NT2/D1 (cell line): ENCODE results near the gene DNAJC16.

Source experiments
- DNase-seq: peaks from one replicate; pipeline ENCODE4 v3.0.0-alpha.2; 2011; ENCODE audit warnings: low read depth, low spot score
- H3K27me3 ChIP-seq: 2 replicates; pipeline ENCODE4 v1.6.0; 2011; ENCODE audit warnings: mild to moderate bottlenecking; ENCODE audit not compliant: insufficient read length, insufficient read depth
- H3K36me3 ChIP-seq: 2 replicates; pipeline ENCODE4 v1.6.1; 2011; ENCODE audit warnings: mild to moderate bottlenecking, low read length, mixed read lengths; ENCODE audit not compliant: insufficient read depth, insufficient read length
- H3K4me1 ChIP-seq: 2 replicates; pipeline ENCODE4 v1.5.1; 2011; ENCODE audit not compliant: insufficient read depth, insufficient read length
- H3K4me3 ChIP-seq: 2 replicates; pipeline ENCODE4 v1.5.1; 2011; ENCODE audit warnings: low read depth; ENCODE audit not compliant: insufficient read length
- H3K9ac ChIP-seq: 2 replicates; pipeline ENCODE4 v1.6.0; 2011; ENCODE audit warnings: low read depth; ENCODE audit not compliant: insufficient read length
- H3K9me3 ChIP-seq: 2 replicates; pipeline ENCODE4 v1.5.1; 2011; ENCODE audit warnings: mild to moderate bottlenecking, low read length; ENCODE audit not compliant: insufficient read depth
- SUZ12 ChIP-seq: IDR thresholded peaks from 2 replicates; pipeline ENCODE4 v1.6.1; 2011; ENCODE audit not compliant: insufficient read length, insufficient read depth; ENCODE audit errors: extremely low read depth
- YY1 ChIP-seq: IDR thresholded peaks from 2 replicates; pipeline ENCODE4 v1.6.1; 2011; ENCODE audit not compliant: insufficient read length, insufficient read depth
- ZNF274 ChIP-seq: IDR thresholded peaks from 2 replicates; pipeline ENCODE4 v1.6.1; 2011; ENCODE audit warnings: mild to moderate bottlenecking, low read depth, low read length

The DNAJC16 gene

DNA sequence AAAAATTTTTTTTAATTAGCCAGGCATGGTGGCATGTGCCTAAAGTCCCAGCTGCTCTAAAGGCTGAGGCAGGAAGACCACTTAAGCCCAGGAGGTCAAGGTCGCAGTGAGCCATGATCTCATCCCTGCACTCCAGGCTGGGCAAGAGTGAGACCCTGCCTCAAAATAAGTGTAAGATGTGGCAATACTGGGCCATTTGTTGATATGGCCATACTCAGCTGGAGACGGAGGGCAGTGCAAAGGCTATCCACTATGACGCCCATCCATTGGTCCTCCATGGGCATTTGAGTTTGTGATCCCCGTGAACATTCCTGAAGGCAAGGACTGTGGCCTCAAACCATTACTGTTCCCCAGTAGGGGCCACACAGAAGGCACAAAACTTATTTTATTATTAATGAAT lies 4.1 kb upstream of the DNAJC16 start:
- H3K27me3 ChIP-seq, result no peaks in the 10 kb centered on the region
- H3K9me3 ChIP-seq, result no peaks in the 10 kb centered on the region
- DNase-seq, result no peak
- no peak overlapping the region for H3K4me3 ChIP-seq
- no peaks in the 10 kb centered on the region for H3K36me3 ChIP-seq
- no peaks in the 10 kb centered on the region for H3K4me1 ChIP-seq
- H3K9ac ChIP-seq, result no peak overlapping the region
- TF ChIP-seq SUZ12, result no peak

DNA sequence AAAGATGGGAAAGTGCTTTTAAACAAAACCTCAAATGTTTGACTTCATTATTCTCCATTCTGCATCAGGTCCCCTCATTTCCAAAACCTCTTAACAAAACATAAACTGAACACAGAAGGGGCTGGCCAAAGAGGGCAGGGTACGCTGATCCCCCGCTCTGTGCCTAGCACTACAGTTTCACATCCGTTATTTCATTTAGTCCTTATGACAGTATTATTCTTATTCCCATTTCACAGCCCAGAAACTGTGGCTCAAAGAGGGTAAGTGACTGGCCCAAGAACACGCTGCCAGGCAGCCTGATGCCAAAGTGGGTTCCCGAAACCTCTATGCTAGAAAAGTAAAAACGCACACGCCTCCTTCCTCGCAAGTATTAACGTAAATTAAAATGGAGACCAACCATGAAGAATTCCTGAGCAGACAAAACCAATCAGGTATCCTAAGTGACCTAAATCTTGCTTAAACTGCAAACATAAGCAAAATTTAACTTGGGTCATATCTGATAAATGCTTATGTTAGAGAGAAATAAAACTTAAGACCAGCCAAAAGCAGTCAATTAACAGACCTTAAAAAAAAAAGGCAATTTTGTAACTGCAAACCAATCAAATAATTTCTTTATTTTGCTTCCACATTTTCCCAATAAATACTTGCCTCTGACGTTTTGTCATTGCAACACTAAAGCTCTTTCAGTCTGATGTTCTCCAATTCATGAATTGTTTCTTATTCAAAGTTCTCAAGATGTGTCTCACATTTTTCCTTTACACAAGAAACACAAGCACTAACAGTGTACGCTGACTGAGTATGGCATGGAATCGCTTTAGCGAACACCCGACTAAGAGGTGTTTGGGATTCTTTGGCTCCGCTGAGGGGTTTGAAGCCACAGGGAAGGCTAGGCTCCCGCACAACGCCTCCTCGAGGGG lies 3.3 kb upstream of the DNAJC16 start:
- no peaks in the 10 kb centered on the region for H3K4me1 ChIP-seq
- H3K9me3 ChIP-seq, result no peaks in the 10 kb centered on the region
- H3K27me3 ChIP-seq, result no peaks in the 10 kb centered on the region
- H3K4me3 ChIP-seq, result peak overlapping the region; percentile 27
- no peak for DNase-seq
- H3K9ac ChIP-seq, result peak overlapping the region; percentile 46
- TF ChIP-seq ZNF274 (no peak), YY1 (no peak), SUZ12 (no peak)
- no peaks in the 10 kb centered on the region for H3K36me3 ChIP-seq

DNA sequence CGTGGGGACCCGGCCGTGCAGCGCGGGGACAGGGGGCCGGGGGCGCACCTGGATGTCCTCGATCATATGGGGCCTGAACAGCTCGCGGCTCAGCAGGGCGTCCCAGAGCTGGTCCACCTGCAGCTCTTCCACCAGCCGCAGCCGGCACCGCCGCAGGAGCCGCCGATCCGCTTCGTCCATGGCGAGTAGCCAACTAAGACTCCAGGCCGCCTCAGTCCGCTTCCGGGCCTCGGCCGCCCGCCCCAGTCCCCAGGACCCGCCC lies 2.7 kb upstream of the DNAJC16 start, which contains the start of gene CASP9:
Gene CASP9 (minus strand): TSS at position 195 of the 262 bp plus-strand sequence. CDS start 15 bp downstream, at position 180.
- Histone ChIP-seq H3K27me3 (no peaks in the 10 kb centered on the region), H3K4me3 (peak within 1 kb of the TSS; percentile 57), H3K9me3 (no peaks in the 10 kb centered on the region), H3K36me3 (peaks cover 1% of the 10 kb centered on the region), H3K9ac (peak within 1 kb of the TSS; percentile 46), H3K4me1 (no peaks in the 10 kb centered on the region)
- TF ChIP-seq SUZ12, result no peak
- TF ChIP-seq ZNF274, result no peak
- TF ChIP-seq YY1, result no peak
- no peak for DNase-seq

DNA sequence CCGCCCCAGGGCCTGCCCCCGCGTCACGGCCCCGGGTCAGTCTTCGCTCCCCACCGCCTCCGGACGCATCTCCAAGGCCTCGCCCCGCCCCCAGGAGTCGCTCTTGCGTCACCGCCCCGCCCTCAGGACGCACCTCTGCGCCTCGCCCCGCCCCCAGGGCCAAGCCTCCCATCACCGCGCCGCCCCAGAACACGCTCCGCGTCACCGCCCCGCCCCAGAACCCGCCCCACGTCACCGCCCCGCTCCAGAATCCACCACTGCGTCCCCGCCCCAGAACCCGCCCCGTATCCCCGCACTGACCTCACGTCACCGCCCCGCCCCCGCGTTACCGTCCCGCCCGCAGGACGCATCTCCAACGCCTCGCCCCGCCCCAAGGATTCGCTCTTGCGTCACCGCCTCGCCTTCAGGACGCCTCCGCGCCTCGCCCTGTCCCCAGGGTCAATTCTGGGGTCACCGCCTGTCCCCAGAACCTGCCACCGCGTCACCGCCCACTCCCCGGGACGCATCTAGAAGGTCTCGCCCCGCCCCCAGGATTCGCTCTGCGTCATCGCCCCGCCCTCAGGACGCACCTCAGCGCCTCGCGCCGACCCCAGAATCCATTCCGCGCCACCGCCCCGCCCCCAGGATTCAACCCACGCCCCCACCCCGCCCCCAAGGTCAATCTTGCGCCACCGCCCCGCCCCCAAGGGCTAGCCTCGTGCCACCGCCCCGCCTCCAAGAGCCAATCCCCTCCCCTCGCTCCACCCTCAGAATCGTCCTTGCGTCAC lies 2.2 kb upstream of the DNAJC16 start:
- Histone ChIP-seq H3K4me1 (no peaks in the 10 kb centered on the region), H3K9me3 (no peaks in the 10 kb centered on the region), H3K9ac (no peak overlapping the region), H3K4me3 (peak overlapping the region; percentile 57), H3K36me3 (peaks cover 6% of the 10 kb centered on the region), H3K27me3 (no peaks in the 10 kb centered on the region)
- no peak for TF ChIP-seq YY1
- no peak for TF ChIP-seq SUZ12
- no peak for TF ChIP-seq ZNF274
- DNase-seq, result peak; percentile 94

DNA sequence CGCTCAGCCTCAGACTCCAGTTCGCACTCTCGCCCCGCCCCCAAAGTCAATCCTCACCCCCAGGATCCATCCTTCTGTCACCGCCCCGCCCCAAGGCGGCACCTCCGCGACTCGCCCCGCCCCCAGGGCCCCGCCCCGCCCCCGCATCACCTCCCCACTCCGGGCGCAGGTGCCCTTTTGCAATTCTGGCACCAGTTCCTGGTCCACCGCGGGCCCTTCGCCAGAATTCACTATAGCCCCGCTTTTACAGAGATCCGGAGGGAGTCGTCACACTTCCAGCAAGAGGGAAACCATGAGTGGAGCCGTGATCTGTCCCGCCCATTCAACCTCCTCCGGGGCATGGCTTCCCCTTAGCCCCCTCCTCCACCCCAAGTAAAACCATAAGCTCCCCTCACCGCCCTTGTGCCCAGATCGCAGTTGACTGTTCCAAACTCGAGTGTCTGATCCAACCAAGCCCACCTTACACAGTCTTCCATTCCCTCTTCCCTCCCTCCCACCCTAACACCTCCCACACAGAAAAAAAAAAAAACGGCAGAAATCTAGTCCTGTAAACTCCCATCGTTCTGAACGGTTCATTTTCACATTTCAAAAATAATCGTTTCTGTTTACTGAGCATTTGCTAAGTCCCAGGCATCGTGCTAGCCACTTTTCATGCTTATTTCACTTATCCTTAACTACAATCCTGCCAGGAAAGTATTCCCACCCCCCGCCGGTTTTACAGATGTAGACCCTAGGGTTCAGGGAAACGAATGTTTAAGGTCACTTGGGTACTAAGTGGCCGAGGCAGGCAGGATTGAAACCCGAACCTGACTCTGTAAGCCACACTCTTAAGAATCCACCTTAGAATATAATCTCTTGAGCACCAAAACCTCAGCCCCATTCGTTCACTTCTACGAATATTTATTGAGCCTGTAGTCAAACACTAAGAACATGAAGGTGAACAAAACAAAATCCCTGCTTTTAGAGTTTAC lies 1.3 kb upstream of the DNAJC16 start:
- TF ChIP-seq YY1 (no peak), SUZ12 (no peak), ZNF274 (no peak)
- Histone ChIP-seq H3K4me1 (no peaks in the 10 kb centered on the region), H3K36me3 (peaks cover 12% of the 10 kb centered on the region), H3K9ac (peak overlapping the region; percentile 42), H3K4me3 (peak overlapping the region; percentile 53), H3K27me3 (no peaks in the 10 kb centered on the region), H3K9me3 (no peaks in the 10 kb centered on the region)
- no peak for DNase-seq

DNA sequence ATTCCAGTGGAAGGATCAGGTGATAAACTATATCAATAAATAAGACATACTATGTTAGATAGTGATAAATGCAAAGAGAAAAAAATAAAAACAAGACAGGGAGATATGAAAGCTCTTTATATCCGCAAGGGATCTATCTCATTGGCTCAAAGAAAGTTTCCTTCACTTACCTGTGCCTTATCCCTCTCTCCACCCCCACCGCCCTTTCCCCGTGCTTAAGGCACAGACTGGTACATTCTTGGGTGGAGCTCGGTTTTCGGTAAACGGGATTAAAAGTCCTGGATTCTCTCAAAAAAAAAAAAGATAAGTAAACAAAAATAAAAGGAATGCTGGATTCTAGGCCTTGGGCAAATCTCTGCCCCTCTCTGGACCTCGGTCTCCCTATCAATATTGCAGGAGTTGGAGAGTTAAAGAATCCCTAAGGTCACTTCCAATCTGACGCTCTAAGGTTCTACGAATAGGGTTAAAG lies 593 bp upstream of the DNAJC16 start:
- H3K9ac ChIP-seq, result peak overlapping the region; percentile 42
- no peaks in the 10 kb centered on the region for H3K4me1 ChIP-seq
- no peaks in the 10 kb centered on the region for H3K9me3 ChIP-seq
- H3K4me3 ChIP-seq, result no peak overlapping the region
- DNase-seq, result no peak
- TF ChIP-seq ZNF274 (no peak), SUZ12 (no peak), YY1 (no peak)
- H3K36me3 ChIP-seq, result peaks cover 18% of the 10 kb centered on the region
- H3K27me3 ChIP-seq, result no peaks in the 10 kb centered on the region
